Measurements from ENCODE around the gene MOB3B. TPM values are rescaled to one million over a fixed set of nuclear protein-coding genes. Genes with fewer than 3 reads are reported as not detected.

MOB3B gene
- total RNA-seq, 1 experiment from 2014 or later = 0.03 TPM

- no TSS peak for BruUV-seq (replicated peaks)
- Histone ChIP-seq H3K4me1 (ENCODE audit: control insufficient read depth, insufficient read depth, low read length) (no peaks in the 10 kb centered on the region), H3K4me3 (ENCODE audit: low read depth in 2 of 2, low read length in 2 of 2) (no peak overlapping the region), H3K27me3 (ENCODE audit: control insufficient read depth, insufficient read depth, low read length) (no peaks in the 10 kb centered on the region), H3K36me3 (ENCODE audit: control insufficient read depth, insufficient read depth, low read length) (no peaks in the 10 kb centered on the region), H3K27ac (ENCODE audit: low read length) (no peak overlapping the region), H3K9me3 (ENCODE audit: control insufficient read depth, insufficient read depth, low read depth, low read length) (no peaks in the 10 kb centered on the region)
- no peak for TF ChIP-seq CTCF (IDR thresholded peaks at IDR 0.05)
- TF ChIP-seq TCF7L2 (IDR thresholded peaks at IDR 0.05; ENCODE audit: low read depth, low read length) = no peak
- no peak for TF ChIP-seq POLR2AphosphoS5 (IDR thresholded peaks at IDR 0.05; ENCODE audit: low read depth, low read length)
- TF ChIP-seq SIN3A (IDR thresholded peaks at IDR 0.05; ENCODE audit: borderline replicate concordance, insufficient read depth, low read depth, low read length) = no peak
- TF ChIP-seq REST (IDR thresholded peaks at IDR 0.05; ENCODE audit: insufficient read depth in 1 of 2, low read depth in 2 of 2, low read length in 1 of 2) = no peak
- in situ Hi-C loops (cut with HindIII; ENCODE audit: low pct_unique_long_range_greater_than_20kb, low sequenced_read_pairs) (no loop called here), intact Hi-C loops (cut with micrococcal nuclease; ENCODE audit: unreplicated experiment) (no loop called here)
- CTCF ChIA-PET = no interaction called here
- DNase-seq (ENCODE audit: low read depth, low spot score) (no peak), ATAC-seq (no peak)
- POLR2A ChIA-PET = no interaction called here
These were observed 46.9 kb downstream of the MOB3B start for GRCh38 chr9:27482709-27483108.

GRCh38 chr9:27478322-27478721, 51.3 kb downstream of the MOB3B start:
- no TSS peak for BruUV-seq (replicated peaks)
- ChIA-PET CTCF (interaction anchor here (0.7 kb wide), 1 partner anchor 90 kb away, joined by 4 read pairs; no protein-coding TSS in a partner anchor), POLR2A (no interaction called here)
- Histone ChIP-seq H3K27me3 (ENCODE audit: control insufficient read depth, insufficient read depth, low read length) (no peaks in the 10 kb centered on the region), H3K9me3 (ENCODE audit: control insufficient read depth, insufficient read depth, low read depth, low read length) (no peaks in the 10 kb centered on the region), H3K4me1 (ENCODE audit: control insufficient read depth, insufficient read depth, low read length) (no peaks in the 10 kb centered on the region), H3K27ac (ENCODE audit: low read length) (no peak overlapping the region), H3K4me3 (ENCODE audit: low read depth in 2 of 2, low read length in 2 of 2) (no peak overlapping the region), H3K36me3 (ENCODE audit: control insufficient read depth, insufficient read depth, low read length) (no peaks in the 10 kb centered on the region)
- in situ Hi-C loops (cut with HindIII; ENCODE audit: low pct_unique_long_range_greater_than_20kb, low sequenced_read_pairs) = no loop called here
- ATAC-seq = no peak
- DNase-seq (ENCODE audit: low read depth, low spot score) = no peak
- intact Hi-C loops (cut with micrococcal nuclease; ENCODE audit: unreplicated experiment) = no loop called here
- no peak for TF ChIP-seq SIN3A (IDR thresholded peaks at IDR 0.05; ENCODE audit: borderline replicate concordance, insufficient read depth, low read depth, low read length)
- no peak for TF ChIP-seq TCF7L2 (IDR thresholded peaks at IDR 0.05; ENCODE audit: low read depth, low read length)
- no peak for TF ChIP-seq CTCF (IDR thresholded peaks at IDR 0.05)
- no peak for TF ChIP-seq REST (IDR thresholded peaks at IDR 0.05; ENCODE audit: insufficient read depth in 1 of 2, low read depth in 2 of 2, low read length in 1 of 2)
- no peak for TF ChIP-seq POLR2AphosphoS5 (IDR thresholded peaks at IDR 0.05; ENCODE audit: low read depth, low read length)

Data from Panc1 (cell line).